ENCODE measurements around the gene SLC36A1. TPM values are rescaled to one million over a fixed set of nuclear protein-coding genes. Genes with fewer than 3 reads are reported as not detected.

Gene SLC36A1
- total and polyA plus RNA-seq, 2 donors (not counting 1 experiment from before 2014, with no cell fraction given): 4.6 to 18.9 TPM

DNA sequence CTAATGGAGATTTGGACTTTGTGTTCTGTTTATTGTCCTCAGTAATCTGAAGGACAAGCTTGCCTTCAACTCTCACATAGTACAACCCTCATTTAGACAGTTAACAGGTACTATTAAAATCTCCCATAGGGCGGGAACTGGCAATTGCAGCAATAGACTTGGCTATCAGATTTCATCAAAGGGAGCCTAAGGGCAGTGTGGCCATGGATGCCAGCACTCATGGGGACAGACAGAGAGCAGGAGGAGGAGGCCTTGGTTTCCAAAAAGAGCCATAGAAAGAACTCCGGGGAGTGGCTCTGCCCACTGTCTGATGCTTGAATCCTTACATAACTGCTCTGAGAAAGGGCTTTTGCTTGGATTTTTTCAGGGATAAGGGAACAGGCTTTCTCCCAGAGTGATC is 6.8 kb downstream of the SLC36A1 start:
- H3K4me1 ChIP-seq (ENCODE audit: control insufficient read depth, extremely low read depth, insufficient read depth, low read length): no peaks in the 10 kb centered on the region

GRCh38 chr5:151454889-151455288 is 7.5 kb downstream of the SLC36A1 start:
- Histone ChIP-seq H2AFZ (ENCODE audit: low read length) (no peak overlapping the region), H3K9me3 (ENCODE audit: control insufficient read depth, insufficient read depth, low read depth, low read length) (no peaks in the 10 kb centered on the region), H3K4me3 (replicated peaks in 1 of 4; ENCODE audit: control extremely low read depth in 1 of 4, insufficient read depth in 1 of 4, low read depth in 3 of 4, low read length in 4 of 4) (no peak overlapping the region), H3K36me3 (ENCODE audit: control insufficient read depth, insufficient read depth, low read length) (no peaks in the 10 kb centered on the region), H3K4me1 (ENCODE audit: control insufficient read depth, extremely low read depth, insufficient read depth, low read length) (no peaks in the 10 kb centered on the region), H4K20me1 (ENCODE audit: control insufficient read depth, extremely low read depth, insufficient read depth, low read length) (no peaks in the 10 kb centered on the region), H3K4me2 (ENCODE audit: extremely low read depth, insufficient read depth, low read length) (no peak overlapping the region), H3K79me2 (ENCODE audit: control insufficient read depth, insufficient read depth, low read length) (peaks cover 13% of the 10 kb centered on the region), H3K9ac (ENCODE audit: insufficient read depth, low read length) (no peak overlapping the region), H3K27me3 (ENCODE audit: control insufficient read depth, insufficient read depth, low read length) (no peaks in the 10 kb centered on the region), H3K27ac (ENCODE audit: insufficient read depth, low read length) (no peak overlapping the region)
- no peak for DNase-seq (ENCODE audit: low read depth in 2 of 2)
- TF ChIP-seq, protein P1, sequence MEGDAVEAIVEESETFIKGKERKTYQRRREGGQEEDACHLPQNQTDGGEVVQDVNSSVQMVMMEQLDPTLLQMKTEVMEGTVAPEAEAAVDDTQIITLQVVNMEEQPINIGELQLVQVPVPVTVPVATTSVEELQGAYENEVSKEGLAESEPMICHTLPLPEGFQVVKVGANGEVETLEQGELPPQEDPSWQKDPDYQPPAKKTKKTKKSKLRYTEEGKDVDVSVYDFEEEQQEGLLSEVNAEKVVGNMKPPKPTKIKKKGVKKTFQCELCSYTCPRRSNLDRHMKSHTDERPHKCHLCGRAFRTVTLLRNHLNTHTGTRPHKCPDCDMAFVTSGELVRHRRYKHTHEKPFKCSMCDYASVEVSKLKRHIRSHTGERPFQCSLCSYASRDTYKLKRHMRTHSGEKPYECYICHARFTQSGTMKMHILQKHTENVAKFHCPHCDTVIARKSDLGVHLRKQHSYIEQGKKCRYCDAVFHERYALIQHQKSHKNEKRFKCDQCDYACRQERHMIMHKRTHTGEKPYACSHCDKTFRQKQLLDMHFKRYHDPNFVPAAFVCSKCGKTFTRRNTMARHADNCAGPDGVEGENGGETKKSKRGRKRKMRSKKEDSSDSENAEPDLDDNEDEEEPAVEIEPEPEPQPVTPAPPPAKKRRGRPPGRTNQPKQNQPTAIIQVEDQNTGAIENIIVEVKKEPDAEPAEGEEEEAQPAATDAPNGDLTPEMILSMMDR (conservative IDR thresholded peaks at IDR 0.05 in 1 of 2, IDR thresholded peaks at IDR 0.05 in 1 of 2; ENCODE audit: low read depth in 1 of 2, low read length in 2 of 2): no peak
- TF ChIP-seq EZH2 (IDR thresholded peaks at IDR 0.05; ENCODE audit: low read length, missing control alignments): no peak

More for the DNA sequence above, 6.8 kb downstream of the SLC36A1 start:
- Histone ChIP-seq H3K4me2 (ENCODE audit: extremely low read depth, insufficient read depth, low read length) (no peak overlapping the region), H3K27ac (ENCODE audit: insufficient read depth, low read length) (no peak overlapping the region), H3K9ac (ENCODE audit: insufficient read depth, low read length) (no peak overlapping the region), H2AFZ (ENCODE audit: low read length) (no peak overlapping the region), H3K79me2 (ENCODE audit: control insufficient read depth, insufficient read depth, low read length) (peaks cover 17% of the 10 kb centered on the region), H3K9me3 (ENCODE audit: control insufficient read depth, insufficient read depth, low read depth, low read length) (no peaks in the 10 kb centered on the region), H3K36me3 (ENCODE audit: control insufficient read depth, insufficient read depth, low read length) (no peaks in the 10 kb centered on the region), H3K27me3 (ENCODE audit: control insufficient read depth, insufficient read depth, low read length) (no peaks in the 10 kb centered on the region), H4K20me1 (ENCODE audit: control insufficient read depth, extremely low read depth, insufficient read depth, low read length) (no peaks in the 10 kb centered on the region), H3K4me3 (replicated peaks in 1 of 4; ENCODE audit: control extremely low read depth in 1 of 4, insufficient read depth in 1 of 4, low read depth in 3 of 4, low read length in 4 of 4) (no peak overlapping the region)
- no peak for TF ChIP-seq EZH2 (IDR thresholded peaks at IDR 0.05; ENCODE audit: low read length, missing control alignments)
- TF ChIP-seq, protein P1 (conservative IDR thresholded peaks at IDR 0.05 in 1 of 2, IDR thresholded peaks at IDR 0.05 in 1 of 2; ENCODE audit: low read depth in 1 of 2, low read length in 2 of 2): no peak
- DNase-seq (ENCODE audit: low read depth in 2 of 2): no peak

- Histone ChIP-seq H3K4me1 (ENCODE audit: control insufficient read depth, extremely low read depth, insufficient read depth, low read length) (no peaks in the 10 kb centered on the region), H3K27me3 (ENCODE audit: control insufficient read depth, insufficient read depth, low read length) (no peaks in the 10 kb centered on the region), H3K79me2 (ENCODE audit: control insufficient read depth, insufficient read depth, low read length) (peaks cover 7% of the 10 kb centered on the region), H3K9ac (ENCODE audit: insufficient read depth, low read length) (no peak overlapping the region), H2AFZ (ENCODE audit: low read length) (no peak overlapping the region), H3K27ac (ENCODE audit: insufficient read depth, low read length) (no peak overlapping the region), H3K9me3 (ENCODE audit: control insufficient read depth, insufficient read depth, low read depth, low read length) (no peaks in the 10 kb centered on the region), H3K4me2 (ENCODE audit: extremely low read depth, insufficient read depth, low read length) (no peak overlapping the region), H3K4me3 (replicated peaks in 1 of 4; ENCODE audit: control extremely low read depth in 1 of 4, insufficient read depth in 1 of 4, low read depth in 3 of 4, low read length in 4 of 4) (no peak overlapping the region), H4K20me1 (ENCODE audit: control insufficient read depth, extremely low read depth, insufficient read depth, low read length) (no peaks in the 10 kb centered on the region), H3K36me3 (ENCODE audit: control insufficient read depth, insufficient read depth, low read length) (no peaks in the 10 kb centered on the region)
- no peak for TF ChIP-seq EZH2 (IDR thresholded peaks at IDR 0.05; ENCODE audit: low read length, missing control alignments)
- TF ChIP-seq, protein P1 (conservative IDR thresholded peaks at IDR 0.05 in 1 of 2, IDR thresholded peaks at IDR 0.05 in 1 of 2; ENCODE audit: low read depth in 1 of 2, low read length in 2 of 2): no peak
- DNase-seq (ENCODE audit: low read depth in 2 of 2): no peak
Observed at GRCh38 chr5:151456321-151456940, 9.0 kb downstream of the SLC36A1 start.

All from fibroblast of lung (primary cell).